ENCODE results near the gene PSMD13. TPM values are rescaled to one million over a fixed set of nuclear protein-coding genes. Genes with fewer than 3 reads are reported as not detected.

The PSMD13 gene
- total RNA-seq, 2 experiments from 2014 or later = 56.9 to 57.8 TPM

GRCh38 chr11:293852-294661, 57.3 kb downstream of the PSMD13 start:
- H3K4me1 Mint-ChIP-seq (ENCODE audit: low read depth) = peaks cover 29% of the 10 kb centered on the region
- CTCF ChIA-PET = interaction anchor here (1.8 kb wide), 1 partner anchor 44 kb away, joined by 7 read pairs; no protein-coding TSS in a partner anchor
- DNase-seq = no peak
- no peak overlapping the region for H3K4me3 Mint-ChIP-seq
- peaks cover 22% of the 10 kb centered on the region for H3K36me3 Mint-ChIP-seq (ENCODE audit: low read depth)
- peaks cover 13% of the 10 kb centered on the region for H3K36me3 ChIP-seq (ENCODE audit: insufficient read depth, low read length)
- no peaks in the 10 kb centered on the region for H3K27me3 Mint-ChIP-seq
- H3K27ac ChIP-seq (ENCODE audit: low read depth in 1 of 2, low read length in 2 of 2) = no peak overlapping the region
- no peak for ATAC-seq (ENCODE audit: poor library complexity)
- intact Hi-C loops (cut with DNase I, micrococcal nuclease) = no loop called here
- no peaks in the 10 kb centered on the region for H3K27me3 ChIP-seq (ENCODE audit: control insufficient read depth in 1 of 2, insufficient read depth in 2 of 2, low read length in 2 of 2)
- H3K9me3 ChIP-seq (ENCODE audit: control insufficient read depth in 1 of 2, insufficient read depth in 1 of 2, low read length in 2 of 2) = no peaks in the 10 kb centered on the region
- H3K9me3 Mint-ChIP-seq = no peaks in the 10 kb centered on the region
- H3K4me3 ChIP-seq (ENCODE audit: low read length) = no peak overlapping the region
- TF ChIP-seq CTCF (IDR thresholded peaks at IDR 0.05) = no peak
- no peak overlapping the region for H3K27ac Mint-ChIP-seq
- peaks cover 38% of the 10 kb centered on the region for H3K4me1 ChIP-seq (ENCODE audit: insufficient read depth, low read length)
- POLR2A ChIA-PET = interaction anchor here (1.2 to 1.4 kb wide), 2 partner anchors 25 to 26 kb away, joined by 4 to 5 read pairs; no protein-coding TSS in a partner anchor

GRCh38 chr11:294780-295179, 58.0 kb downstream of the PSMD13 start:
- Histone ChIP-seq H3K4me3 (ENCODE audit: low read length) (no peak overlapping the region), H3K4me1 (ENCODE audit: insufficient read depth, low read length) (peaks cover 40% of the 10 kb centered on the region), H3K36me3 (ENCODE audit: insufficient read depth, low read length) (peaks cover 13% of the 10 kb centered on the region), H3K27ac (ENCODE audit: low read depth in 1 of 2, low read length in 2 of 2) (no peak overlapping the region), H3K9me3 (ENCODE audit: control insufficient read depth in 1 of 2, insufficient read depth in 1 of 2, low read length in 2 of 2) (no peaks in the 10 kb centered on the region), H3K27me3 (ENCODE audit: control insufficient read depth in 1 of 2, insufficient read depth in 2 of 2, low read length in 2 of 2) (no peaks in the 10 kb centered on the region)
- peaks cover 18% of the 10 kb centered on the region for H3K36me3 Mint-ChIP-seq (ENCODE audit: low read depth)
- H3K27ac Mint-ChIP-seq = no peak overlapping the region
- ATAC-seq (ENCODE audit: poor library complexity) (no peak), DNase-seq (no peak)
- ChIA-PET POLR2A (interaction anchor here (1.2 to 1.4 kb wide), 2 partner anchors 26 to 27 kb away, joined by 4 to 5 read pairs; no protein-coding TSS in a partner anchor), CTCF (interaction anchor here (1.8 kb wide), 1 partner anchor 44 kb away, joined by 7 read pairs; no protein-coding TSS in a partner anchor)
- H3K9me3 Mint-ChIP-seq = no peaks in the 10 kb centered on the region
- H3K4me1 Mint-ChIP-seq (ENCODE audit: low read depth) = peaks cover 28% of the 10 kb centered on the region
- no peak overlapping the region for H3K4me3 Mint-ChIP-seq
- intact Hi-C loops (cut with DNase I, micrococcal nuclease) = no loop called here
- no peaks in the 10 kb centered on the region for H3K27me3 Mint-ChIP-seq
- no peak for TF ChIP-seq CTCF (IDR thresholded peaks at IDR 0.05)

- Histone ChIP-seq H3K4me3 (ENCODE audit: low read length) (no peak overlapping the region), H3K36me3 (ENCODE audit: insufficient read depth, low read length) (peaks cover 13% of the 10 kb centered on the region), H3K27ac (ENCODE audit: low read depth in 1 of 2, low read length in 2 of 2) (no peak overlapping the region), H3K4me1 (ENCODE audit: insufficient read depth, low read length) (peaks cover 39% of the 10 kb centered on the region), H3K9me3 (ENCODE audit: control insufficient read depth in 1 of 2, insufficient read depth in 1 of 2, low read length in 2 of 2) (no peaks in the 10 kb centered on the region), H3K27me3 (ENCODE audit: control insufficient read depth in 1 of 2, insufficient read depth in 2 of 2, low read length in 2 of 2) (no peaks in the 10 kb centered on the region)
- ChIA-PET CTCF (no interaction called here), POLR2A (interaction anchor here (1.4 kb wide), 1 partner anchor 27 kb away, joined by 4 read pairs; no protein-coding TSS in a partner anchor)
- TF ChIP-seq CTCF (IDR thresholded peaks at IDR 0.05) = no peak
- no peak overlapping the region for H3K4me3 Mint-ChIP-seq
- no peaks in the 10 kb centered on the region for H3K27me3 Mint-ChIP-seq
- ATAC-seq (ENCODE audit: poor library complexity) (no peak), DNase-seq (no peak)
- H3K4me1 Mint-ChIP-seq (ENCODE audit: low read depth) = peaks cover 20% of the 10 kb centered on the region
- no peak overlapping the region for H3K27ac Mint-ChIP-seq
- H3K9me3 Mint-ChIP-seq = no peaks in the 10 kb centered on the region
- H3K36me3 Mint-ChIP-seq (ENCODE audit: low read depth) = peaks cover 13% of the 10 kb centered on the region
- intact Hi-C loops (cut with DNase I, micrococcal nuclease) = no loop called here
Measured at GRCh38 chr11:295351-296170, 58.8 kb downstream of the PSMD13 start.
